Measurements from ENCODE around the gene NDE1.

GRCh38 chr16:15749985-15750384 is 99.9 kb downstream of the NDE1 start:
- no peak for TF ChIP-seq CTCF (IDR thresholded peaks at IDR 0.05; ENCODE audit: low read depth, low read length, missing input control)
- TF ChIP-seq RAD21 (IDR thresholded peaks at IDR 0.05), result no peak
- no peak for TF ChIP-seq YY1 (IDR thresholded peaks at IDR 0.05)
- TF ChIP-seq GABPA (IDR thresholded peaks at IDR 0.05 in 1 of 2, conservative IDR thresholded peaks at IDR 0.05 in 1 of 2), result no peak
- TF ChIP-seq RXRA (IDR thresholded peaks at IDR 0.05), result no peak
- TF ChIP-seq HNF4A (conservative IDR thresholded peaks at IDR 0.05), result no peak

All from liver (tissue), 3 donors.